NCI-H446 (cell line): ENCODE data around the gene SOHLH2.

ENCODE experiments used
- DNase-seq, 2 experiments: peaks; one replicate each; lab custom pipeline; 2025; lab: John Stamatoyannopoulos, UW

Gene SOHLH2, protein sequence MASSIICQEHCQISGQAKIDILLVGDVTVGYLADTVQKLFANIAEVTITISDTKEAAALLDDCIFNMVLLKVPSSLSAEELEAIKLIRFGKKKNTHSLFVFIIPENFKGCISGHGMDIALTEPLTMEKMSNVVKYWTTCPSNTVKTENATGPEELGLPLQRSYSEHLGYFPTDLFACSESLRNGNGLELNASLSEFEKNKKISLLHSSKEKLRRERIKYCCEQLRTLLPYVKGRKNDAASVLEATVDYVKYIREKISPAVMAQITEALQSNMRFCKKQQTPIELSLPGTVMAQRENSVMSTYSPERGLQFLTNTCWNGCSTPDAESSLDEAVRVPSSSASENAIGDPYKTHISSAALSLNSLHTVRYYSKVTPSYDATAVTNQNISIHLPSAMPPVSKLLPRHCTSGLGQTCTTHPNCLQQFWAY

DNA sequence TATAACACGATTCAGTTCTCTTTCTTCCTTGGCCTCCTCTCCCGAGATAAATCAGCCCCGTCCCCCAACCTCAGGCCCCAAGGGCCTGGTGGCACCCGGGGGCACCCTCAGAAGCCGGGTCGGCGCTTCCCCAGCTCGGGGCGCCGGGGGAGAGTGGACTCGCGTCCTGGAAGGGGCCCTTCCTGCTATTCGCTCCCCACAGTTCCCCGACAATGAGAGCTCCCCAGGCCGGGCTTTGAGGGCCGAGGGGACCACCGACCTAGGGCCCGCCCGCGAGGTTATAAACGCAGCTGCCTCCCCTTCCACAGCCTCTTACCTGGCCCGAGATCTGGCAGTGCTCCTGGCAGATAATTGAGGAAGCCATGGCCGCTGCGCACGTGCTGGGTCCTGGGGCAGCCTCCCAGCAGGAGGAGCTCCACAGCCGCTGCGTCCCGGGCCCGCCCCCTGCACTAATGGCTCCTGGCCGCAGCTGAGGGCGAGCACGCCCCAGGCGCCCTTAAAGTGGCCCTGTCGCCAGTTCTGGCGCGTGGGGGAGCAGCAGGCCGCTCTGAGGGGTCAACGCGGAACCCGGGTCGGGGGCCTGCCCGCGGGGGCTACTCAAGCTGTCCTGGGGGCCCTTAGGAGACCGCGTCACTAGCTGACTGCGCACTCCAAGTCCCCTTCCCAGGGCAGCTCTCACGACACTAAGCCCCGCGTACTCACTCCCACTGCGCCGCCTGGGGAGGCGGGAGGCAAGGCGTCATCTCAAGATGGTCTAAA, at the start of gene SOHLH2:
TSS of gene SOHLH2 (minus strand) at position 394 of the 759 bp plus-strand sequence. CDS start at position 364, 30 bp downstream.
- DNase-seq: no peak

DNA sequence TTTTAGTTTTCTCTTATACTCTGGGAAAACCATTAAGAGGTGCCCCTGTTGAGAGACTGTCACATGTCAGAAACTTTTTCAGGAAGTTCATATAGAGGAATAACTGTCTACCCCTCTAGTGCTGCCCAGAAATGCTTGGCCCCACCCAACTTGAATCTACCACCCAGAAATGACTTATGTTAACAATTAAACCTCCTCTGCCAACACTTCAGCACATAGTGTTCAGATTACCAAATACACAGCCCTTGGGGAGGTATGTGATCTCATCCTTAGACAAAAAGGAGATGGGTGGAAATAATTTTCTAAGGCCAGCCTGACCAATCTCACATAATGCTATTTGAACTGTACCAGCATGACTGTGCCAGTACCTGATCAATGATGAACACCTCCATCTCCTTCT, 47.6 kb upstream of the SOHLH2 start:
- DNase-seq: no peak

DNA sequence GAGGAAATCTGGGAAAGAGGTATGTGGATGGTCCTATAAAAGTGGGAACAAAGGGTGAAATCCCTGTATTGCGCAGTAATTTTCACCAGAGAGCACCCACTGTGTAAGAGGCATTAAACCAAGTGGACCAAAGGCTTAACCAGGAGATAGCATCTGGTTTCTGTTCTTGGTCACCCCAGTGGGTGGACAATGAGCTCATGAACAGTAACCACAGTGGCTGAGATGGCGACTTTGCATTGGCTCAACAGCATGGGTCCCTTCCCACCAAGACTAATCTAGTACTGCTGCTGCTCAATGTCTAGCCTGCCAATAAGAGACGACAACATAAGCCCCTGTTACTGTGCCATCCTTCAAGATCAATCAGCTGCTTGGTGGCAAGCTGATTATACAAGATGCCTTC, 46.7 kb upstream of the SOHLH2 start:
- DNase-seq: no peak

DNA sequence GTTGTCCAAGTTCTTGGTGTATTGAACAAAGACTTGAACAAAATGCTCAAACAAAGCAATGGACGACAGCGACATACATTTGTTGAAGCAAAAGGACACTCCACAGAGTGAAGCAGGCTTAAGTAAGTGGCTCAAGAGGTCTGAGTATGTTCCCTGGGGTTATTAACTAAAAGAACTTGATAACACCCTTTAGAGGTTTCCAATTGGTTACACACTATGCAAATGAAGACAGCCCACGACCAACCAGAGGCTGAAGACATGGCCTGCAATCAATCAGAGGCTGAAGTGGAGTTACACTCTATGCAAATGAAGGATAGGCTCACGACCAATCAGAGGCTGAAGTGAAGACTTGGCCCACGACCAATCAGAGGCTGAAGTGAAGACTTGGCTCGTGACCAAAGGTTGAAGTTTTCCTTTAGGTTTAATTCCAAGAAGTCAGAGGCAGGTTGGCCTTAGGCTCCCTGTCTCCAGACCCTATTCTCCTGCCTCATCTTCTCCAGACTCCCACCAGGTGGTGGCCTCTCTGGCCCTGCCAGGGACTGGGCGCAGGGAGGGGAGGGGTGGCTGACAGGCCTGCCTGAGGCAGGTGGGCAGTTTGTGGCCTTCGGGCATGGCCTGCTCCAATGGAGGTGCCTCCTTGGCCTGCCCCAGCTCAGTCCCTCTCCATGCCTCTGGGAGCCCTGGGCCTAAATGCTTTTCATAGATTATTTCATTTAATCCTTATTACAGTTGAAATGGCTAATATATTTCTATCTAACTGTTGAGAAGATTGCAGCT, 45.2 kb upstream of the SOHLH2 start:
- no peak for DNase-seq

DNA sequence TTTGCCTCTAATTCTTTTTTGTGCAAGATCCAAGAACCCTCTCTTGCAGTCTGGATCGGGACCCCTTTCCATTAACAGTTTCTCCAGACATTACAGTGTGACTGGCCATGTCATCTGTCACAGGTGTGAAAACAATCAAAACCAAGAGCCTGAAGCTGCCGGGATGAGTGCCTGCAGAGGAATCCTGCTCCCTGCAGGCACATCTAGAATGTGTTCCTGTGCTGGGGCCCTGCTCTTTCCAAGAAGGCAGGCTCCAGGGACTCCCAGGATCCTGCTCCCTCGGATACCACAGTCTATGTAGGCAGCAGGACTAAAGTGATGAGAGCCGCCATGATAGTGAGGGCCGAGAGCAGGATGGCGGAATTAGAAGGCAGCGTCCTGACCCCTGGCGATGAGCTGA, 44.5 kb upstream of the SOHLH2 start:
- DNase-seq: no peak

DNA sequence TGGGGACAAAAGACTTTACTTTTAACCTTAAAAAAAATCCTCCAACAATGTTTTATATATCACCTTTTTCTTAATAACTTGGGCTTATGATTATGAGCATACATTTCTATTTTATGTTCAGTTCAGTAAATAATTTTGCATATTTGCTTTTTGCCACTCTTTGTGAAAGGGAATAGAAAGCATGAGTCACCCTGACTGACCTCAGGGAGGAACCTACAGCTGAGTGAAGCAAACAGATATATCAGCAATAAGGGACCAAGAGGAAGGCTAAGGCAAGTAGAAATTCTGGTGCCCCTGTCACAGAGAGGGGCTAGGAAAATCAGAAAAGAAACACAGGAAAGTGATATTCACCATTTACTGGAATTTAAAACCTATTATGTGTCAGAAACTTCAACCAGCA, 37.2 kb upstream of the SOHLH2 start:
- no peak for DNase-seq

DNA sequence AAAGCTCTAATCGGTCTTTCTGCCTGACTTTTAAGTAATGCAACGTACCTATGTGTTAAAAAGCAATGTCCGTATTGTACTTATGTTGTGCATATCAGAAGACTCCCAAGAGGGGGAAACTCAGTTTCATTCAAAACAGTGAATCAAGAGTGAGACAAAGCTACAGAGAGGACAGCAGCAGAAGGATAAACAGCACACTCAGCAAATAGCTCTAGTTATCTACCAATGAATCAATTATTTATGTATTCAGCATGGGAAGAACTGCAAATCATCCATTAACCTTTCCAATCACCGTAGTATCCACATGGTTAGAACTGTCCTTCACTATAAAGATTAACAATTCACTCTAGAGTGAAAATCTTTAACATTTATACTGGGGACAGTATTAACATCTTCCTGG, 36.7 kb upstream of the SOHLH2 start:
- DNase-seq: no peak

DNA sequence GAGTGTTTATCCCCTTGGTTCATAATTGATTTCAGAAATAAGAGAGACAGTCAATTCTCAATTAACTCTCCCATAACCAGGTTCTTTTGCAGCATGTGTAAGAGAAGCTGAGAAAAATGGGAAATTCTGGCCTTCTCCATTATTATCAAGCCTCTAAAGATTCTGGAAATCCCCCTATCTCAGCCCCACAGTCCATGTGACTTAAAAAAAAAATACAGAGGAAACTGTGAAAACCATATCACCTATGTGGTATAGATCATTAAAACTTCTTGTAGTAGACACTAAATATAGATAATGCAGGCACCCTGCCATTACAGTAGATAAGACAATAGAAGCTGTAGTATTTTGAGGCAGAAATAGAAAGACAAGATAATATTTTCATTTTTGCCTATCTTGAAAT, 34.3 kb upstream of the SOHLH2 start:
- DNase-seq: no peak

DNA sequence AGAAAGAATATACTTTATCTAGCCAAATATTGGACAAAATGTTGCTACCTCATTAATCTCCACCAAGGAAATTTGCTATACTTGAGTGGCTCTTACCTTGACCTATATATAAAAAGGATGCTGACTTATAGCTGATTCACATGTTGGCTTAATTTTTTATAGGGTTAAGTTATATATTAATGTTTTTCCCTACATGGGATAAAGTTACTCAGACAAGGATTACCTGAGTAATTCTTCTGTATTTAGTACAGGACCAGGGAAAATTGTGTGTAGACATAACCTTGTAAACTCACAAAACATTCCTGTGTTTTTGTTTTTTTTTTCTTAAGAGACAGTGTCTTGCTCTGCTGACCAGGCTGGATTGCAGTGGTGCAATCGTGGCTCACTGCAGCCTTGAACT, 30.6 kb upstream of the SOHLH2 start:
- DNase-seq: no peak

DNA sequence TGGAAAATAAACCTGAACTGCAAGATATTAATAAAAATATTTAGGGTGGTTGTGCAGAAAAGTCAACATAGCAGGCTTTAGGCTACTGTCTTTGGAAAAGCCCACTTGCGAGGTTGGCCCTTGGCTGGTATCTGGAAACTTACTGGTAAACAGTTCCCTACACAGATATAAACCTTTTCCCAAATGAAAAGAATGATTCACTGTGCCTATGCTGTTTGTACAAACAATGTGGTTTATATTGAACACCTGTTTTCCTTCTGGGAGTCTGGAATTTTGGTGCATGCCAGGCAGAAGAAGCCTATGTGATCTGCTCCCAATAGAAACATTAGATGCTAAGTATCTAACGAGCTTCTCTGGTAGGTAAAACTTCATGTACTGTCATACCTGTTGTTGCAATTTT, 29.7 kb upstream of the SOHLH2 start:
- DNase-seq: no peak

DNA sequence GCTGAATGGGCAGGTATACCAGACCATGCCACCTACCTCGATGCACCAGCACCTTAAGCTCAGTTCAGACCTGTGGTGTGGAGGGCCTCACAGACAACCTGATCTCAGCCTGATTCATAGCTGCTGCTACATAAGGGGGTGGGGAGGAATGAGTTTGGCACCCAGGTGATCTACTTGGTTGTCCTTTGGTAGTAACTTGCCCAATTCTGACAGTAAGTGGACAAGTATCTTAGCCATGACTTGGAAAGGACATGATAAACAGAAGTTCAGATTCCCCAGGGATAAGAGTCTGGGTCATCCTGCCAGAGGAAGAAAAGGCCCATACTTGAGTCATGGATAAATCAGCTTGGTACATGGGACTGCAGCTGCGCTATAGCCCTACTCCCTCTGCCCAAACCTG, 28.4 kb upstream of the SOHLH2 start:
- no peak for DNase-seq

DNA sequence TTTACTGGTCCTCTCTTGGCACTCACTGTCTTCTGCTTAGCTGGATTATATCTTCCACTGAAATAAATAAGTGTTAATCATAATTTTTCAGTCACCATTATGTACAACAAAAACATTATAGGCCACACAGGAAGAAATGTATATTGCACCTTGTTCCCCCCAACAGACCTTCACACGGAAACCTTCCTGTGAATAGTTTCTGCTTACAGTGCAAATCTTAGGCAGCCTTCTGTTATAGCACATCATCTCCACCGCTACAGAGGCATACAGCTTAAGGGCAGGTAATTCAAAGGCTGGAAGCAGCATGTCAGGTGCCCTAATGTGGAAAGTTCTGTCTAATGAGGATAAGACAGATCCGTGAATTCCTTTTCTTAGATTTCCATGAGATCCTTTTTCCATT, 16.9 kb upstream of the SOHLH2 start:
- no peak for DNase-seq

DNA sequence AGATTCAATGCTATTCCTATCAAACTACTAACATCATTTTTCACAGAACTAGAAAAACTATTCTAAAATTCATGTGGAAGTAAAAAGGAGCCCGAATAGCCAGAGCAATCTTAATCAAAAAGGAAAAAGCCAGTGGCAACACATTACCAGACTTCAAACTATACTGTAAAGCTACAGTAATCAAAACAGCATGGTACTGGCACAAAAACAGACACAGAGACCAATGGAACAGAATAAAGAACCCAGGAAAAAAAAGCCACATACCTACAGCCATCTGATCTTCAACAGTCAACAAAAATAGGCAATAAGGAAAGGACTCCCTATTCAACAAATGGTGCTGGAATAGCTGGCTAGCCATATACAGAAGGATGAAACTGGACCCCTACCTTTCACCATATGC, 10.4 kb upstream of the SOHLH2 start:
- DNase-seq: no peak

DNA sequence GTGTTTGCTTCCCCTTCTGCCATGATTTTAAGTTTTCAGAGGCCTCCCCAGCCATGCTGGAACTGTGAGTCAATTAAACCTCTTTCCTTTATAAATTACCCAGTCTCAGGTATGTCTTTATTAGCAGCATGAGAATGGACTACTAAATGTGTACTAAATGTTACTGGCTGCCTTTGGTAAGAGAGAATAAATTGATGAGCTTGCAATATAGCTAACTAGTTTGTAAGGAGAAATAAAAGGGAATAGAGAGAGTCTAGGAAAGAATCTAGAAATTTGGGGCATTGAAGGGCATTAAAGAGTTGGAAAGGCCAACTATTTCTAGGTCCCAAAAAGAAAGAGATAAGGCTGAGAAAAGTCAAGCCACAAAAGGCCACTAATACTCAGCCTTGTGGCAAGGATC, 5.5 kb upstream of the SOHLH2 start:
- no peak for DNase-seq

DNA sequence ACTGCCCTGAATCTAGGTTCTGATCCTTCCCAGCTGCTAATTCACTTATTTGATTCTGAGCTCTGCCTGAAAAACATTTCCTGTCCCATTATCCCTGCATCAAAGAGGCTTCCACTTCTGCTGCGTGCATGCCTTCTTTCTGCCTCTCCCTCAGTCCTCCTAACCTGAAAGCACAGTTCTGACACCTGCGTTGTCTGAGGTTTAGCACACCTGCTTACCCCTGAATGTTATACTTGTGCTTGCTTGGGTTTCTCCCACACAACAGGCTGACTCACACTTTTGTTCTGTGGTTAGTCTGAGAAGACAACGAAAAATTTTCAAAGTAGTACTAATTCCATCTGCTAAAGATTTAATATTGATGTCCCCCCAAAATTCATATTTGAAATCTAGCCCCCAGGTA, 3.1 kb upstream of the SOHLH2 start:
- no peak for DNase-seq

DNA sequence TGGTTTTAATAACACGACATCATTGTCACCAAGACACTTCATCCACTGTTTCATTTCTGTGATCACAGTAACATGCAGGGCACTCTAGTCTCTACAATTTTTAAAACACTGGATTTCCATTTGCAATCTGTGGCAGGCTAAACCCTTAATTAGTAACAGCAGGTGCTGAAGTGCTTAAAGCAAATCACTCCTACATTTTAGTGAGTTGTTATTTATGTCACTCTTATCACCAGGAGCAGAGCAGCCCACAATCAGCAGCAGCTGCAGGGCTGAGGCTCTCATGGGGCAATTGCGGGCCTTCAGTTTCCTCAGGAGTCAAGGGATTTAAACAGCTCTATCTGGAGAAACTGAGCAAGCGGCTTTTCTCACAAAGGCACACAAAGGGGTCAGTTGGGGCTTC, 1.6 kb downstream of the SOHLH2 start:
- no peak for DNase-seq

DNA sequence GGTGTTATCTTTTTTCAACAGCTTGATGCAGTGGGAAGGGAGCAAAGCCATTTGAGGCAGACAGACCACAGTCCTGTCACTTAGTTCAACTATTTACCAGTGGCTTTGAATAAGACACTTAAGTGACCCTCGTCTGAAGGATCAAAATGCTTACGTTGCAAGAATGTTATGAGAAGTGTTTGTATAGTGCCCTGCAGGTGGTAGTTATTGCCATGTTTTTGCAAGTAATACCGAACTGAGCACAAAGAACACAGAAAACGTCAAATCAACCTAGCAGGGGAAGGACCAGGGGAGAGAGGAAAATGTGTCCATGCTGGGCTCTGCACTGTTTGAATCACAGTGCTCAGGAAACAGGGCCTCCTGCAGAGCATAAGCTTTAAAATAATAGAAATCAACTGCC, 2.8 kb downstream of the SOHLH2 start:
- no peak for DNase-seq

DNA sequence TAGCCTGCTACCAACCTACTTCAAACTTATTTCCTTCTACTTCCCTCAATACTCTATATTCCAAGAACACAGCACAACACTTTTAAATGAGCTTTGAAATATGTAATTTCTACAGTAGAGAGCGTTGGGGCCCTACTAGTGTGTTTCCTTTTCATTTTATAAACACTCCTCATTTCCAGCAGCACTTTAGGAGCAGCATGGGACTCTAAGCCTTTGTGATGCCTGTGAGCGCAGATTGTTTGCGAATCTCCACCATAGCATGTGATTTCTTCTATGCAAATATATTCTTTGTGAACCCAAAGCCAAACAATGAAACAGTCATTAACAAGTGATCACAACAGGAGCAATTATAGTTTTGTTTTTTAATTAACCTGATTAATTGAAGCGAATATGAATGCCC, 3.6 kb downstream of the SOHLH2 start:
- DNase-seq: no peak

DNA sequence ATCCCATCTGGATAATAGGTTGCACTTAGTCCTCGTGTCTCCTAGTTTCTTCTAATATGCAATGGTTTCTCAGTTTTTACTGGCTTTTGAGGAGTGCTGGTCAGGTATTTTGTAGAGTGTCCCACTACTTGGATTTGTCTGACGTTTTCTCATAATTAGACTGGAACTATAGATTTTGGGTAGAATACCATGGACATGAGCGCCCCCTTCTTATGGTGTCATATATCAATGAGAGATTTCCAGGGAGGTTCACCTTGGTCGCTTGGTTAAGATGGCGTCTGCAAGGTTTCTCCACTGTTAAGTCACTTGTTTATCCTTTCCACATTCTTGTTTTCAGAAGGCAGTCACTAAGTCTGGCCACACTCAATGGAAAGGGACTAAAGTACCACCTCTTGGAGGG, 6.7 kb downstream of the SOHLH2 start:
- no peak for DNase-seq

DNA sequence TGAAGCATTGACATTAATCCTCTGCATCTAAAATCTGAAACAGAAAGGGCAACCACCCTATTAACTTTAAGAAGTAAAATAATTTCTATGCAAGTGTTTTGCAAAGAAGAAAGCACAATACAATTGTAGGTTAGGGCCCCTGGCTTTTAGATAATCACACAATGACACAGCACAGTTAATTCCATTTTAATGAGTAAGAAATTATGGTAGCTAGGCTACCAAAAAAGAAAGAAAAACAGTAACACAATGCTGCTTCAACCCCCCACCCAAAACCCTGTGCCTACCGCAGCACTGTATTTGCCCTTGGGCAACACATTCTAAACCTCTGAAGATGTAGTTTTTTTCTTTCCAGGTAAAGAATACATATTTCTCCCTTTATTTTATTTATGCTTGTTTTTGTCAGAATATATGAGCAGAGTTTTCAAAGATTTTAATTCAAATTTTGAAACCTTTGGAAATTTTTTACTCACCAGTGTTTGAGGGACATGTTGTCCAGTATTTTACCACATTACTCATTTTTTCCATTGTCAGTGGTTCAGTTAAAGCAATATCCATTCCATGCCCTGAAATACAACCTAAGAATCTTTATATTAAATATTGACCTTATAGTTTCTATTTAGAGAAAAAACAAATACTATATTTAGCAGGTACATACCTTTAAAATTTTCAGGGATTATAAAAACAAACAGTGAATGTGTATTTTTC, 21.1 kb downstream of the SOHLH2 start:
- DNase-seq: no peak

DNA sequence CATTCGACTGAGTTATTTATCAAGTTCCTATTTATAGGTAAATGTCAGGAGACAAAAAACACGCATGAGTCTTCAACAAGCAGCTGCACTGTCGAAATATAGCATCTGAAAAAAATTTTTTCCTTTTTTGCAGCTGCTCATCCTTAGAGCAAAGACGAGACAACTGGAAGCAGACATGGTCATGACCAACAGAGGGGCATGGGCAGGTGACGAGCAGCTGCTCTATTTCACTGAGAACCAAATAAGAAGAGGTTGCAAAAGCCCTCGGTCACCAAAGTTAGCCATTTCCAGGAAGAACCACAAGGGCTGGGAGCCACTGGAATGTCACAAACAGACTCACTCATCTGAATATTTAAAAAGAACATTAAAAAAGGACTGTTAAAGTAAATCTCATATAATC, 22.2 kb downstream of the SOHLH2 start:
- DNase-seq: no peak

DNA sequence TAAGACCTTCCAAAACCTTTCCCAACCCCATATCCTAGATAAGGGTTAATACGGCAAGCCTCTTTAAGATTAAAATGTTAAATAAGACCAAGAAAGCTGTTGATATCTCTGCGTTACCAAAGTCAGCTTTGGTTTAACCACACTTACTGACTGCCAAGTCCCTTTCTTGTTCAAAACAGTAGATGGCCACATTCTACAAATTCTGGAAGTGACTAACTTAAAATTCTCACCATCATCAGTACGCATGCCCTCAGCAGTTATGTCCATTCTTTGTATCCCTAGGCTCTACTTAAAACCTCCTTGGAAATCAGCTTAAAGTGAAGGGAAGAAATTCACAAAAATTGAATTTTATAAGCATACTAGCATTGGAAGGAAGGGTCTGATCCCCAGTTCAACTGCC, 23.6 kb downstream of the SOHLH2 start:
- DNase-seq: no peak
